IPS-18c (cell line): ENCODE results near the gene ABHD2.

Experiments used
- H3K4me3 ChIP-seq: 2 replicates; pipeline ENCODE4 v1.7.0; 2013; ENCODE audit warnings: low read depth, mild to moderate bottlenecking, low read length, moderate library complexity; ENCODE audit not compliant: insufficient read depth
- H3K9me3 ChIP-seq: one replicate; pipeline ENCODE4 v1.6.1; 2013; ENCODE audit warnings: mild to moderate bottlenecking, low read length, moderate library complexity; ENCODE audit not compliant: control insufficient read depth, insufficient read depth

ABHD2 gene

GRCh38 chr15:89163271-89164055, 75.2 kb downstream of the ABHD2 start:
- Histone ChIP-seq H3K4me3 (no peak overlapping the region), H3K9me3 (no peaks in the 10 kb centered on the region)

- Histone ChIP-seq H3K9me3 (no peaks in the 10 kb centered on the region), H3K4me3 (no peak overlapping the region)
Measured at GRCh38 chr15:89164712-89165211, 76.5 kb downstream of the ABHD2 start.

GRCh38 chr15:89165677-89166076, 77.4 kb downstream of the ABHD2 start:
- H3K4me3 ChIP-seq, result no peak overlapping the region

GRCh38 chr15:89167267-89168176, 79.3 kb downstream of the ABHD2 start:
- Histone ChIP-seq H3K4me3 (no peak overlapping the region), H3K9me3 (no peaks in the 10 kb centered on the region)

More at GRCh38 chr15:89165677-89166076, 77.4 kb downstream of the ABHD2 start:
- H3K9me3 ChIP-seq, result no peaks in the 10 kb centered on the region

GRCh38 chr15:89168316-89168833, 80.1 kb downstream of the ABHD2 start:
- Histone ChIP-seq H3K9me3 (no peaks in the 10 kb centered on the region), H3K4me3 (no peak overlapping the region)

GRCh38 chr15:89170364-89170763, 82.1 kb downstream of the ABHD2 start:
- Histone ChIP-seq H3K9me3 (no peaks in the 10 kb centered on the region), H3K4me3 (no peak overlapping the region)

GRCh38 chr15:89171136-89172072, 83.1 kb downstream of the ABHD2 start:
- Histone ChIP-seq H3K4me3 (no peak overlapping the region), H3K9me3 (no peaks in the 10 kb centered on the region)

- no peak overlapping the region for H3K4me3 ChIP-seq
- no peaks in the 10 kb centered on the region for H3K9me3 ChIP-seq
Measured at GRCh38 chr15:89172921-89173320, 84.7 kb downstream of the ABHD2 start.

- Histone ChIP-seq H3K4me3 (no peak overlapping the region), H3K9me3 (no peaks in the 10 kb centered on the region)
Measured at GRCh38 chr15:89174476-89174875, 86.2 kb downstream of the ABHD2 start.

GRCh38 chr15:89175617-89176191, 87.4 kb downstream of the ABHD2 start:
- H3K9me3 ChIP-seq, result no peaks in the 10 kb centered on the region
- H3K4me3 ChIP-seq, result no peak overlapping the region

GRCh38 chr15:89177116-89177515, 88.9 kb downstream of the ABHD2 start:
- Histone ChIP-seq H3K4me3 (no peak overlapping the region), H3K9me3 (no peaks in the 10 kb centered on the region)

GRCh38 chr15:89177633-89178306, 89.5 kb downstream of the ABHD2 start:
- H3K9me3 ChIP-seq, result no peaks in the 10 kb centered on the region
- H3K4me3 ChIP-seq, result no peak overlapping the region

GRCh38 chr15:89178307-89178977, 90.2 kb downstream of the ABHD2 start:
- H3K4me3 ChIP-seq, result no peak overlapping the region
- H3K9me3 ChIP-seq, result no peaks in the 10 kb centered on the region

GRCh38 chr15:89179966-89180875, 92.0 kb downstream of the ABHD2 start:
- H3K4me3 ChIP-seq, result no peak overlapping the region
- no peaks in the 10 kb centered on the region for H3K9me3 ChIP-seq

GRCh38 chr15:89184357-89184756, 96.1 kb downstream of the ABHD2 start:
- Histone ChIP-seq H3K4me3 (no peak overlapping the region), H3K9me3 (no peaks in the 10 kb centered on the region)
